K562 (cell line): ENCODE data around the gene KARS1. TPM values are rescaled to one million over a fixed set of nuclear protein-coding genes. Genes with fewer than 3 reads are reported as not detected.

Source experiments
- ATAC-seq: fragments of 200-7000 bp; cut with Tn5 transposase; 3 replicates; pipeline ENCODE4 v1.9.1; 2020; ENCODE audit warnings: moderate library complexity
- BruUV-seq: library from RNA; stranded (reverse); fragments of 400-500 nt; replicated peaks from 2 replicates; lab custom pipeline; 2021; lab: Mats Ljungman, UMichigan
- CTCF ChIA-PET: fragments of 300-600 bp; formaldehyde crosslinking; extraction: SDS; loops from one replicate; lab custom pipeline; 2021; ENCODE audit warnings: low intra/inter-chr PET ratio; lab: Yijun Ruan, JAX
- POLR2A ChIA-PET: fragments of 300-600, 350-650 bp; sonication (Branson Sonifier 250); formaldehyde crosslinking; extraction: SDS; loops from one replicate; lab custom pipeline; 2021; ENCODE audit warnings: antibody characterized with exemption, inconsistent platforms; lab: Yijun Ruan, JAX
- DNase-seq, 4 experiments: peaks; one replicate each; pipeline versions ENCODE4 v3.0.0 to v3.0.0-alpha.2; 2011 to 2018; ENCODE audit warnings: low spot score in 3 of 4, mixed read lengths in 3 of 4; ENCODE audit errors: extremely low read depth in 1 of 4
- FAIRE-seq: peaks from 2 replicates; lab custom pipeline; 2011; peaks lifted over from hg19 to GRCh38; lab: Jason Lieb, UNC
- H2AFZ ChIP-seq: 2 replicates; pipeline ENCODE4 v1.6.0; 2011; ENCODE audit warnings: low read depth, low read length, control low read depth, inconsistent platforms
- H3K27ac ChIP-seq: fragments of 200-600 bp; 3 replicates; pipeline ENCODE4 v1.8.0; 2011; ENCODE audit warnings: low read depth, mild to moderate bottlenecking, control low read depth, inconsistent platforms, low read length, moderate library complexity, mixed read lengths; ENCODE audit errors: extremely low read depth
- H3K27me3 ChIP-seq, 2 experiments: fragments of 300-600 bp in 1 of 2; 2 replicates in 1 of 2; 3 replicates in 1 of 2; pipeline versions ENCODE4 v1.6.0 to v1.8.0; 2011; ENCODE audit warnings: inconsistent platforms in 2 of 2, low read length in 2 of 2, mild to moderate bottlenecking in 1 of 2, mixed read lengths in 1 of 2, moderate library complexity in 1 of 2; ENCODE audit not compliant: control insufficient read depth in 2 of 2, insufficient read depth in 2 of 2
- H3K36me3 ChIP-seq: fragments of 300-600 bp; 3 replicates; pipeline ENCODE4 v1.8.0; 2011; ENCODE audit warnings: mild to moderate bottlenecking, low read length, inconsistent platforms; ENCODE audit not compliant: control insufficient read depth, insufficient read depth
- H3K4me1 ChIP-seq, 2 experiments: fragments of 200-600 bp in 1 of 2; replicated peaks in 1 of 2; 2 replicates in 1 of 2; 3 replicates in 1 of 2; pipeline versions ENCODE4 v1.5.1 to v1.8.0; 2011; ENCODE audit warnings: inconsistent platforms in 2 of 2, low read length in 2 of 2, mild to moderate bottlenecking in 1 of 2, mixed read lengths in 1 of 2, moderate library complexity in 1 of 2; ENCODE audit not compliant: control insufficient read depth in 2 of 2, insufficient read depth in 2 of 2
- H3K4me2 ChIP-seq: 2 replicates; pipeline ENCODE4 v1.6.1; 2011; ENCODE audit warnings: low read length, control low read depth, inconsistent platforms, mixed read lengths; ENCODE audit not compliant: insufficient read depth
- H3K4me3 ChIP-seq: fragments of 200-600 bp; sonication (generic), shearing (Covaris generic); 2 replicates; pipeline ENCODE4 v1.5.1; 2016; ENCODE audit warnings: control low read depth, inconsistent platforms
- H3K79me2 ChIP-seq: fragments of 200-600 bp; 3 replicates; pipeline ENCODE4 v1.8.0; 2011; ENCODE audit warnings: low read length, inconsistent platforms; ENCODE audit not compliant: control insufficient read depth, insufficient read depth
- H3K9ac ChIP-seq, 2 experiments: 2 replicates each; pipeline versions ENCODE4 v1.6.0 to v1.6.1; 2011; ENCODE audit warnings: low read depth in 2 of 2, low read length in 2 of 2, control low read depth in 1 of 2, inconsistent platforms in 1 of 2, mild to moderate bottlenecking in 1 of 2, mixed read lengths in 1 of 2; ENCODE audit not compliant: insufficient read depth in 1 of 2
- H3K9me1 ChIP-seq: one replicate; pipeline ENCODE4 v1.6.0; 2011; ENCODE audit warnings: inconsistent platforms, mild to moderate bottlenecking, low read length, moderate library complexity; ENCODE audit not compliant: control insufficient read depth, insufficient read depth
- H3K9me3 ChIP-seq: replicated peaks from 2 replicates; pipeline ENCODE4 v1.5.1; 2011; ENCODE audit warnings: low read depth, low read length, inconsistent platforms; ENCODE audit not compliant: control insufficient read depth, insufficient read depth
- H4K20me1 ChIP-seq: replicated peaks from 2 replicates; pipeline ENCODE4 v1.6.1; 2011; ENCODE audit warnings: low read length, inconsistent platforms, mixed read lengths; ENCODE audit not compliant: control insufficient read depth, insufficient read depth
- MIER1 ChIP-seq: fragments of 450-650 bp; IDR thresholded peaks from 2 replicates; pipeline ENCODE4 v1.6.1; 2016; ENCODE audit warnings: antibody characterized with exemption, mild to moderate bottlenecking, low read depth
- PML ChIP-seq: IDR thresholded peaks from 2 replicates; pipeline ENCODE4 v1.6.1; 2012; ENCODE audit warnings: low read length, inconsistent platforms
- RUNX1 ChIP-seq: sonication (generic); IDR thresholded peaks from 2 replicates; pipeline ENCODE4 v1.6.1; 2016; ENCODE audit warnings: antibody characterized with exemption, low read depth
- SAFB ChIP-seq: fragments of 200-400 bp; formaldehyde crosslinking; IDR thresholded peaks from 2 replicates; pipeline ENCODE4 v1.6.1; 2017; ENCODE audit warnings: low read depth, low read length, borderline replicate concordance
- SAP30 ChIP-seq: fragments of 200-600 bp; sonication (generic); IDR thresholded peaks from 2 replicates; pipeline ENCODE4 v1.6.1; 2012; ENCODE audit warnings: borderline replicate concordance, low read depth, mild to moderate bottlenecking, moderate library complexity, low read length, control low read depth, inconsistent platforms; ENCODE audit not compliant: insufficient read depth, poor library complexity, severe bottlenecking
- SIX5 ChIP-seq, 2 experiments: IDR thresholded peaks; 2 replicates each; pipeline ENCODE4 v1.6.1; 2011; ENCODE audit warnings: low read length in 2 of 2, borderline replicate concordance in 1 of 2, low read depth in 1 of 2, mild to moderate bottlenecking in 1 of 2, moderate library complexity in 1 of 2; ENCODE audit not compliant: insufficient read depth in 1 of 2
- SRF ChIP-seq, 2 experiments: fragments of 250-450, 450-650 bp in 1 of 2; sonication (Bioruptor Pico) in 1 of 2; sonication (generic) in 1 of 2; formaldehyde crosslinking; IDR thresholded peaks; 2 replicates each; pipeline versions ENCODE4 v1.5.0 to v1.5.1; 2020 to 2022; ENCODE audit warnings: mild to moderate bottlenecking in 1 of 2, missing genetic modification reagents in 1 of 2
- TAL1 ChIP-seq: fragments of 450-650 bp; IDR thresholded peaks from 2 replicates; pipeline ENCODE4 v1.6.1; 2016; ENCODE audit warnings: mild to moderate bottlenecking
- ZNF140 ChIP-seq: fragments of 250-450 bp; sonication (Bioruptor Pico); IDR thresholded peaks from 2 replicates; pipeline ENCODE4 v1.8.0; 2021; ENCODE audit warnings: moderate library complexity, mild to moderate bottlenecking, inconsistent platforms
- ZNF449 ChIP-seq: fragments of 250-450 bp; sonication (Bioruptor Pico); IDR thresholded peaks from 2 replicates; pipeline ENCODE4 v1.8.0; 2022; ENCODE audit warnings: moderate library complexity, mild to moderate bottlenecking, inconsistent platforms
- ZSCAN29 ChIP-seq: fragments of 450-650 bp; IDR thresholded peaks from 2 replicates; pipeline ENCODE4 v1.6.1; 2017
- WGBS: fragments of 100-300 bp; shearing (Covaris generic); methylation state at CpG from one replicate; pipeline ENCODE4 v1.1.6; 2016; ENCODE audit warnings: low coverage, mixed read lengths; ENCODE audit not compliant: insufficient coverage; ENCODE audit errors: missing lambda C conversion rate; 5-methylcytosine and 5-hydroxymethylcytosine counted together
- in situ Hi-C: fragments of 300-500 bp; cut with MboI; formaldehyde crosslinking; loops from 4 replicates; pipeline ENCODE4 v1.15.0; 2018; ENCODE audit warnings: inconsistent platforms, mixed read lengths
- intact Hi-C: fragments of 100-400 bp; cut with micrococcal nuclease; formaldehyde crosslinking; loops from 2 replicates; pipeline ENCODE4 v1.14.2; 2022
- polyA plus RNA-seq, 8 experiments: library from polyadenylated mRNA; depleted of rRNA in 4 of 8; stranded (reverse) in 5 of 8; unstranded in 3 of 8; fragments of >200 nt; fragmentation: Nextera tagmentation in 2 of 8; fragmentation: Illumina TruSeq in 1 of 8; extraction: Ambion mirVana in 2 of 8; extraction: Trizol in 1 of 8; gene quantifications; 2 replicates each; pipeline versions ENCODE4 v1.2.1 to v1.2.3, GENCODE V29; 2011 to 2014; ENCODE audit warnings: inconsistent platforms in 1 of 8, missing spikeins in 1 of 8
- total RNA-seq, 7 experiments: library from RNA; depleted of rRNA in 6 of 7; stranded (reverse); fragments of >200 nt in 6 of 7; fragmentation: Illumina TruSeq in 2 of 7; extraction: Trizol in 2 of 7; gene quantifications; 2 replicates each; pipeline versions ENCODE4 v1.2.1 to v1.2.3, GENCODE V29; 2011 to 2021; ENCODE audit warnings: low replicate concordance in 1 of 7

KARS1 gene
- total and polyA plus RNA-seq, 9 of the 15 experiments (the other 6 are each of a cell fraction or from before 2014, with no cell fraction given) = 223 to 386 (median 304) TPM

GRCh38 chr16:75653922-75654321 lies 6.5 kb upstream of the KARS1 start:
- no peak for DNase-seq
- H3K27ac ChIP-seq = no peak overlapping the region
- peaks cover 9 to 13% of the 10 kb centered on the region in 2 experiments; a peak in 4 of 5 replicates for H3K4me1 ChIP-seq
- no peak overlapping the region for H3K9ac ChIP-seq
- POLR2A ChIA-PET = interaction anchor here (1.1 kb wide), 1 partner anchor 137 kb away, joined by 4 read pairs; no protein-coding TSS in a partner anchor
- no TSS peak for BruUV-seq
- peaks cover 53% of the 10 kb centered on the region for H3K79me2 ChIP-seq
- no peaks in the 10 kb centered on the region for H3K9me1 ChIP-seq
- in situ Hi-C loops = no loop called here
- ATAC-seq = no peak
- peaks cover 50% of the 10 kb centered on the region for H3K36me3 ChIP-seq
- no peak for FAIRE-seq
- CTCF ChIA-PET = no interaction called here
- H4K20me1 ChIP-seq = peaks cover 19% of the 10 kb centered on the region
- H3K4me2 ChIP-seq = no peak overlapping the region
- WGBS = 70% methylated on average over 1 of the region's 1 CpG
- intact Hi-C loops = no loop called here
- no peak overlapping the region for H2AFZ ChIP-seq
- H3K4me3 ChIP-seq = no peak overlapping the region
- H3K9me3 ChIP-seq = no peaks in the 10 kb centered on the region
- H3K27me3 ChIP-seq = no peaks in the 10 kb centered on the region
- TF ChIP-seq ZSCAN29 = no peak
- TF ChIP-seq SAFB = no peak

GRCh38 chr16:75648265-75649076 lies 1.0 kb upstream of the KARS1 start:
- intact Hi-C loops = loop anchor here (5.0 kb wide), 1 partner anchor 114 kb away; no protein-coding TSS in a partner anchor
- 1% methylated on average over 59 of the region's 62 CpGs for WGBS
- peak overlapping the region; percentile 93 for H3K27ac ChIP-seq
- FAIRE-seq = peak; percentile 85
- peaks cover 100% of the 10 kb centered on the region for H3K79me2 ChIP-seq
- peaks cover 7% of the 10 kb centered on the region for H3K9me1 ChIP-seq
- ATAC-seq = peak; percentile 68
- H3K9me3 ChIP-seq = no peaks in the 10 kb centered on the region
- DNase-seq = peak; percentile 67 to 87 (median 74)
- H3K4me1 ChIP-seq = peaks cover 15 to 24% of the 10 kb centered on the region in 2 experiments; a peak in 4 of 5 replicates
- ChIA-PET POLR2A (interaction anchor here (0.5 to 8.7 kb wide), 17 partner anchors 10 to 387 kb away, joined by 3 to 43 read pairs (median 4); partner anchors contain the start of genes ADAT1 and CPHXL2), CTCF (no interaction called here)
- H3K27me3 ChIP-seq = no peaks in the 10 kb centered on the region
- peak overlapping the region; percentile 96 for H3K4me3 ChIP-seq
- peak overlapping the region; percentile 91 for H3K4me2 ChIP-seq
- H3K36me3 ChIP-seq = peaks cover 33% of the 10 kb centered on the region
- no TSS peak for BruUV-seq
- in situ Hi-C loops = loop anchor here (25.0 kb wide), 1 partner anchor 1539 kb away; the partner anchor contains the start of genes MON1B and SYCE1L
- peaks cover 16% of the 10 kb centered on the region for H4K20me1 ChIP-seq
- H2AFZ ChIP-seq = peak overlapping the region; percentile 80
- peak overlapping the region; percentile 94 to 97 for H3K9ac ChIP-seq
- TF ChIP-seq PML = no peak
- TF ChIP-seq SAP30 = peak; percentile 45
- no peak for TF ChIP-seq RUNX1
- TF ChIP-seq ZNF449 = no peak
- no peak for TF ChIP-seq MIER1
- TF ChIP-seq SRF (CRISPR knock-in tag; IDR thresholded peaks at IDR 0.05) = no peak
- no peak for TF ChIP-seq ZNF140 (CRISPR knock-in tag)
- TF ChIP-seq SIX5 (IDR thresholded peaks at IDR 0.05; ENCODE audit: borderline replicate concordance in 1 of 2, insufficient read depth in 1 of 2, low read depth in 1 of 2, low read length in 2 of 2) = no peak
- no peak for TF ChIP-seq TAL1
